ENCODE measurements around the gene KRT78.

KRT78 gene

DNA sequence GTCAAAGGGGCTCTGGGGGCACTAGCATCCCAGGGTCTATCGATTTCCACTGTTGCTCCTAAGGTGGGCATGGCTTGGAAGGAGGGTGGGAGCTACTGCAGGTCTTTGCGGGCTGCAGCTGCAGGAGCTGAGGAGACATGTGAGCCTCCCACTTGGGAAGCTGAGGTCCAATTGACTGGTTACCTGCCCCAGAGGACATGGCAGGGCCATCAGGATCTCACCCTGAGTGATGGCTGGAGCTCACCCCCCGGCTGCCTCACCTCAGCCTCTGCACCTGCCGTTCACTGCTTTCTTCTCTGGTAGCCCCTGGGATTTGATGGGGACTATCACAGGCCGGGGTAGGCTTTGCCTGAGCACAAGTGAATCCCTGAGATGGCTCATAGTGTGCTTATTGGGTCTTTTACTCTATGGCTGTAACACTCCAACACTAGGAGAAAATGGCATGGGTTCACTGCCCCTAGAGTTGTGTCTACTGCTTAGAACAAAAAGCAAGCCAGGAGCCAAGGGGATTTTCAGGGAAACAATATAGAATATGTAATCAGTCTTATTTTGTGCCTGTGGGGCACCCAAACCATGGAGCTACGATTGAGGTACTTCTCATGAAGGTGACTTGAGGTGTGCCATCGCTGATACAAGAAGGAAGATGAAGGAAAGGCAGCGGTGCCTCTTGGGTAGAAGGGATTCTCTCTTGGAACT is 31.6 kb downstream of the KRT78 start:
- TF ChIP-seq, protein P1, sequence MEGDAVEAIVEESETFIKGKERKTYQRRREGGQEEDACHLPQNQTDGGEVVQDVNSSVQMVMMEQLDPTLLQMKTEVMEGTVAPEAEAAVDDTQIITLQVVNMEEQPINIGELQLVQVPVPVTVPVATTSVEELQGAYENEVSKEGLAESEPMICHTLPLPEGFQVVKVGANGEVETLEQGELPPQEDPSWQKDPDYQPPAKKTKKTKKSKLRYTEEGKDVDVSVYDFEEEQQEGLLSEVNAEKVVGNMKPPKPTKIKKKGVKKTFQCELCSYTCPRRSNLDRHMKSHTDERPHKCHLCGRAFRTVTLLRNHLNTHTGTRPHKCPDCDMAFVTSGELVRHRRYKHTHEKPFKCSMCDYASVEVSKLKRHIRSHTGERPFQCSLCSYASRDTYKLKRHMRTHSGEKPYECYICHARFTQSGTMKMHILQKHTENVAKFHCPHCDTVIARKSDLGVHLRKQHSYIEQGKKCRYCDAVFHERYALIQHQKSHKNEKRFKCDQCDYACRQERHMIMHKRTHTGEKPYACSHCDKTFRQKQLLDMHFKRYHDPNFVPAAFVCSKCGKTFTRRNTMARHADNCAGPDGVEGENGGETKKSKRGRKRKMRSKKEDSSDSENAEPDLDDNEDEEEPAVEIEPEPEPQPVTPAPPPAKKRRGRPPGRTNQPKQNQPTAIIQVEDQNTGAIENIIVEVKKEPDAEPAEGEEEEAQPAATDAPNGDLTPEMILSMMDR (IDR thresholded peaks at IDR 0.05; ENCODE audit: borderline replicate concordance, control extremely low read depth, extremely low read depth, insufficient read depth, missing control alignments): no peak
- in situ Hi-C loops (cut with MboI; ENCODE audit: low sequenced_read_pairs, unreplicated experiment): no loop called here
- DNase-seq (ENCODE audit: low spot score): no peak

DNA sequence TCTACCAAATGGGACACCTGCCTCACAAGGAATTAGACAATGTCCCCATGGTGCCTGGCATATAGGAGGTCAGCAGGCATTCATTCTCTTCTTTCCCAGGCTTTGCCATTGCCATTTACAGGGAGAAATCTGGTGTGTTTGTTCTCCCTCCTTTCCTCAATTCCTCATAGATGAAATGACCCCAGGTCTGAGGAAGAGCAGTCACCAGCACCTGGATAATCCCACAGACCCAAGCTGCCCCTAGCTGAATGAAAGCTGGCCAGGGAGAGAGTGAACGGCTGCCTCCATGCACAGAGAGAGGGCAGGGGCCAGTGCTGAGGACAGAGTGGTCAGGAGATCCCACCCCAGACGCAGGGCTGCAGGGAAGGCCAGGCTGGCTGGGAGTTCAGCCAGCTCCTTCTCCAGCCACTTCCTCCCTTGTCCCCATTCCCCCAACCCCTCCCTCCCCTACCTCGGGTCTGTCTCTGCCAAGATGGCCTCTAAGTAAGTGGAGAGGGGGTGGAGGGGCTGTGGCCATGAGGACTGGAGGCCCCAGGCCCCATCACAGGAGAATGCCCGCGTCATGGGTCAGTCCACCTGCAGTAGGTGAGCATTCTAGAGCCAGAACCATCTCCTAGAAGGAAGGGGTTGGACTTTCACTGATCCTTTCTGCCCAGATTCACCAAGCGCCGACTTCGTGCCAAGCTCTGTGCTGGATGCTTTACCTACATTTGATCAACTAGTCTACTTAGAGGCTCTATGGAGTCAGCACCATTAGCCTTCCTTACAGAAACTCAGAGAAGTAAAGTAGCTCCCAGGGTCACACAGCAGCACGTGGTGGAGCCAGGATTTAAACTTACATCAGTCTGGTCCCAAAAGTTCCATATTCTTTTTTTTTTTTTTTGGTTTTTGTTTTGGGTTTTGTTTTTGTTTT is 32.9 kb downstream of the KRT78 start:
- no peak for DNase-seq (ENCODE audit: low spot score)
- TF ChIP-seq, protein P1 (IDR thresholded peaks at IDR 0.05; ENCODE audit: borderline replicate concordance, control extremely low read depth, extremely low read depth, insufficient read depth, missing control alignments): no peak
- in situ Hi-C loops (cut with MboI; ENCODE audit: low sequenced_read_pairs, unreplicated experiment): no loop called here

DNA sequence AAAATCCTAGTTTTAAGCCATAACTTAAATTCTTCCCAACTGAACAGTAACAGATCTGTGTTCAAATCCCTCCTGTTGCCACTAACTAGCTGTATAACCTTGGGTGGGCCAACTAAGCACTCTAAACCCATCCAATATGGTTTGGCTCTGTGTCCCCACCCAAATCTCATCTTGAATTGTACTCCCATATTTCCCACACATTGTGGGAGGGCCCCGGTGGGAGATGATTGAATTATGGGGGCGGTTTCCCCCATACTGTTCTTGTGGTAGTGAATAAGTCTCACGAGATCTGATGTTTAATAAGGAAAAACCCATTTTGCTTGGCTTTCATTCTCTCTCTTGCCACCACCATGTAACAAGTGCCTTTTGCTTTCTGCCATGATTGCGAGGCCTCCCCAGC is 33.6 kb downstream of the KRT78 start:
- in situ Hi-C loops (cut with MboI; ENCODE audit: low sequenced_read_pairs, unreplicated experiment): no loop called here
- DNase-seq (ENCODE audit: low spot score): no peak
- TF ChIP-seq, protein P1 (IDR thresholded peaks at IDR 0.05; ENCODE audit: borderline replicate concordance, control extremely low read depth, extremely low read depth, insufficient read depth, missing control alignments): no peak

DNA sequence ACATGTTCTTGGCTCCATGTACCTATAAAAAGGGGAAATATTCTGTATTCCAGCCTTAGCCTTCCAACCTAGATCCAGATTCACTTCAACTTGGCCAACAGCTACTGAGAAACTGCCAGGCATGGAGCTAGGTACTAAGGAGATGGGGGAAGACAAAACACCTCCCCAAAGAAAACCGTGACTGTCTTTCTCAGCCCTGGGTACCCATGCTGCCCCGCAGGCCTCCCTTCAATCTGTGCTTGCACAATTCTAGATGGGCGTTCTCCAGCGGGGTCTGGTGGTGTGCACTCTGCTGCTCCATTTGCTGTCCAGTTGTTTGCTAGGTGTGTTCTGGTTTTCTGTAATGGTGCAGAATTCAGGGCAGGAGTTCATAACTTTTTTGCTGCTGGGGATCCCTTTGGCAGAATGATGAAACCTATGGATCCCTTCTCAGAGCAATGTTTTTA is 34.1 kb downstream of the KRT78 start:
- no peak for DNase-seq (ENCODE audit: low spot score)
- TF ChIP-seq, protein P1 (IDR thresholded peaks at IDR 0.05; ENCODE audit: borderline replicate concordance, control extremely low read depth, extremely low read depth, insufficient read depth, missing control alignments): no peak
- in situ Hi-C loops (cut with MboI; ENCODE audit: low sequenced_read_pairs, unreplicated experiment): no loop called here

DNA sequence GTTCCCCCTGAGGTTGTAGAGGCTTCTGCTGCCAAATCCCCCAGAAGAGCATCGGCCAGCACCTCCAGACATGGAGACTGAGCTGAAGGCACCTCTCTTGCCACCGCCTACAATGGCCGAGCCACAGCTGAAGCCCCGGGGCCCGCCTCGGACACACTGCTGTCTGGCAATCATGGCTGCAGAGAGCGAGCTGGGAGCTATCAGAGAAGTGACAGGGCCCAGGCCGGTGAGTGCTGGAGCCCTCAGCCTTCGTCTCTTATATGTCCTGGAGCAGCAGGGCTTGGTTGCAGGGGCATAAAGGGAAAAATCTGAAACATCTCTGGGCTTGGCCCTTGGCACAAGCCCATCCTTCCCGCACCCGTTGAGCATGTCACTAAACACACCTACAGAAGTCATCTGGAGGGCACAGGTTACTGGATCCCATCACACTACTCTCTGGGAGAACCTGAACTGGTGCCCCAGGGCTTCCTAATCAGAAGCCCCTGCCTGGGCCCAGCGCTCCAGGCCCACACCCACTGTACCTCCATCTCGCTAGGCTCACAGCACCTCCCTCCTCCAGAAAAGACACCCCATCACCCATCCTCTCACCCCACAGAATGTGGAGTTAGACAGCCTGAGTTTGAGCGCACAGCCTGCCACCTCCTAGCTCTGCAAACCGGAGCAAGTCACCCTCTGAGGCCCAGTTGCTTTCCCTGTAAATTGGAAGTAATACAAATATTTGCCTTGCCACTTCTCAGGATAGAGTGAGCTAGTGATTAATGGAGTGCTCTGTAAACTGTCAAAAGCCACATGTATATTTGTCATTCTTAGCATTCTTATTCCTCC is 34.7 kb downstream of the KRT78 start, which contains the start of gene KRT4:
Gene KRT4, minus strand, starts transcription at position 232 of the 825 bp plus-strand sequence. Its CDS starts 58 bp downstream, at position 174.
- no peak for DNase-seq (ENCODE audit: low spot score)
- TF ChIP-seq, protein P1 (IDR thresholded peaks at IDR 0.05; ENCODE audit: borderline replicate concordance, control extremely low read depth, extremely low read depth, insufficient read depth, missing control alignments): no peak
- in situ Hi-C loops (cut with MboI; ENCODE audit: low sequenced_read_pairs, unreplicated experiment): no loop called here

Measured in GM13976 (cell line).